Measurements from ENCODE around the gene RPS15.
A peak's percentile ranks its signal among the peaks of the same experiment; 100 is the strongest.

Gene RPS15

DNA sequence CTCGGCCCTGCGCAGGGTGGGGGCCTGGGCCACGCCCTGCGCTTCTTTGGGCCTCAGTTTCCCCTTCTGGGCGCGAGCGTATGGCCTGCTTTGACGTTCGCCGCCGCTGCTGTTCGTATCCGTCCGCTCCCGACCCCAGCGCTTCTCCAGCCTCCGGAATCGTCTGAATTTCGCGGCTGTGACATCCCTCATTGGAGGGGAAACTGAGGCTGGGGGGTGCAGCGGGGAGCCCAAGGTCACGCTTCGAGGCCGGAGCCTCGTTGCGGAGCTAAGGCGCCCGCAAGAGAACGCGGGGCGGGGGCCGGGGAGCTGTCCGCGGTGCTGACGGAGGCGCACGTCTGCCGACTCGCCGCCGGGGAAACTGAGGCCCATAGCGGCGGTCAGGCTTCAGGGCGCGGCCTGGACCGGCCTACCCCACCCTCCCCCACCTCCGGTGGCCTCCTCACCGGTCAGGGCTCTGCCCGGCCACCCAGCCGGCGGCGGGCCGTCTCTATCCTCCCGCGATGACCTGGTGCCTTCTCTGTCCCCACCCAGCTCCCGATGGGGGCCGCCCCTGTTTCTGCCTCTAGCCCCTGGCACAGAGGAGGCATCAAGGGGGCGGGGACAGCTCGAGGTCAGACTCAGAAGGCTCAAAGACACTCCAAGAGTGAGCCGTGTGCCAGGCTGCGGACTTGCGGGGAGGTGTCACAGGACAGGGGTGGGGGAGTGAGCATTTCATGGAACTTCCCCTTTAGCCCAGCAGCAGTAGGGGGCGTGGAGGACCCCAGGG, 8.7 kb downstream of the RPS15 start:
- H3K4me3 Mint-ChIP-seq: peak overlapping the region; percentile 21
- H3K9me3 Mint-ChIP-seq: no peaks in the 10 kb centered on the region
- H3K36me3 Mint-ChIP-seq (ENCODE audit: low read depth): peaks cover 6% of the 10 kb centered on the region
- no peak overlapping the region for H3K27ac Mint-ChIP-seq
- H3K27me3 Mint-ChIP-seq (ENCODE audit: low read depth): peaks cover 37% of the 10 kb centered on the region
- peaks cover 7% of the 10 kb centered on the region for H3K4me1 Mint-ChIP-seq (ENCODE audit: low read depth)

DNA sequence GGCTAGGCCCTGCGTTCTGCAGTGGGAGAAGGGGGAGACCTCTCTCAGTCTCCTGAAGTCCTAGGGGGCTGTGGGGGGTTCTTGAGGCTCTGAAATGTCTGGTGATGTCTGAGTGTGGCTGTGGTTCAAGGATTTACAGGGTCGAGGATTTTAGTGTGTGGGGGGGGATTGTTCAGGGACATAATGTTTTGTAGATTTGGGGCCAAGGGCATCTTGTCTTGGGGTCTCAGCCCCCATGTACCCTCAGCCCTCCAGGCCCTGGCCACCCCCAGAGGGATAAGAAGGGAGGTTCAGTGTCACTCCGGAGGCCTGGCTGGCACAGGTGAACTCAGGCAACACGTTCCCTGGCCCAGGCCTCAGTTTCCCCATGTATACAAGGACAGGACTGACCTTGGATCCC, 9.3 kb downstream of the RPS15 start:
- Mint-ChIP-seq H3K27ac (no peak overlapping the region), H3K4me3 (peak overlapping the region; percentile 21), H3K4me1 (ENCODE audit: low read depth) (peaks cover 5% of the 10 kb centered on the region), H3K27me3 (ENCODE audit: low read depth) (peaks cover 39% of the 10 kb centered on the region), H3K36me3 (ENCODE audit: low read depth) (peaks cover 3% of the 10 kb centered on the region), H3K9me3 (no peaks in the 10 kb centered on the region)

DNA sequence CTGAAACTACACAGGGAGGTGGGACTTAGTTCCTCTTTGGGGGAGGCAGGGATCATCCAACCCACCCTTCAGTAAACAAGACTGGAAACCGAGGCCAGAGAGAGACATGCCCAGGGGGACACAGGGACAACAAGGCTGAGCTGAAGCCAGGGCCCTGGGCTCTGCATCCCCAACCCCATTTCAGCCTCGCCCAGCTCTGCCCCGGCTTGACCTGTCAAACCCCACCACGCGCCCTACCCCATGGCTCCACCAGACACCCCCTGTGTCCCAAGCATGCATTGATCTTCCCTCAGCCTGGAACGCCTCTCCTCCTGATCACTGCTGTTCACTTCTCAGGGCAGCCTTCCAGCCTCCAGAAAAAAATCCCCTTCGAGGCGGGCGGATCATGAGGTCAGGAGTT, 9.7 kb downstream of the RPS15 start:
- H3K4me3 Mint-ChIP-seq: peak overlapping the region; percentile 11
- peaks cover 2% of the 10 kb centered on the region for H3K4me1 Mint-ChIP-seq (ENCODE audit: low read depth)
- peaks cover 42% of the 10 kb centered on the region for H3K27me3 Mint-ChIP-seq (ENCODE audit: low read depth)
- H3K27ac Mint-ChIP-seq: no peak overlapping the region
- no peaks in the 10 kb centered on the region for H3K36me3 Mint-ChIP-seq (ENCODE audit: low read depth)
- H3K9me3 Mint-ChIP-seq: no peaks in the 10 kb centered on the region

DNA sequence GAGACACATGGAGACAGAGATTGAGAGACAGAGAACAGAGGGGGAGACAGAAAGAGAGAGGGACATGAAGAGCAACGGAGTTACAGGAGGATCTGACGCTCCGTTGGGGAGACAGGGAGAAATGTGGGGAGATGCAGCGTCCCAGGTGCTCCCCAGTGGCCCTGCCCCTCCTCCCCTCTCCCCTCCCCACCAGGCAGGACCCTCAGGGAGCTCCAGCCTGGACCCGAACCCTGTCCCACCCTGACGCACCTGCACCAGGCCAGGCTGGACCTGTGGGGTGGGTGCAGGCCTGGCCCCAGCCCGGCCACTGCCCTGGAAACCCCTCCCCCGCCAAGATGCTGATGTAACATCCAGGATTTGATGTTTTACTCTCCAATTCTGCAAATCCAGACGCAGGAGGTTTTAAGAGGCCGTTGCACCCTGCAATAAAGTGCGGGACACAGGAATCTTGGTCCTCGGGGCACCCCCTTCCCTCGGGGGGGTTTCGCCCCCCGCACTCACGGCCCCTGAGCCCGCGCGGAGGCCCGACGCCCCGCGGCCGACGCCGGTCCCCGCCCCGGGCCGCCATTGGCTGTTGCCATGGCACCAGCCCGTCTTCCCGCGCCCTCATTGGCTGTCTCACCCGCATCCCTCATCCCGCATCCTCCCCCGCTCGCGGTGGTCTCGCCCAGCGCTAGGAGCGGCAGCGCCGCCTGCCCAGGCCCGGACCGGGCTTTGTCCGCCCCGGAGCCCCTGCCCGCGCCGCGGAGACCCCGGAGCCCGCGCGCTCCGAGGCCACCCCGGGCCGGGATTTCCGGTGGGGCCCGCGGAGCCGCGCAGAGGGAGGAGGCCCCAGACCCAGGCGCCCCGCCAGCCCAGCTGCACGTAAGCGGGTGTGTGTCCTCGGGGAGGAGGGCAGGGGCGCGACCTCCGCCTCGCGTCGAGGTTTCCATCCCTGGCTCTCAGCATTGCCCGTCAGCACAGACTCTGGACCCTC, 11.6 kb downstream of the RPS15 start, which contains the start of gene APC2:
Gene APC2, plus strand, starts transcription at position 655 of the 976 bp plus-strand sequence. CDS start 2,881 bp downstream, outside the sequence.
- no peak within 1 kb of the TSS for H3K27ac Mint-ChIP-seq
- H3K4me1 Mint-ChIP-seq (ENCODE audit: low read depth): peaks cover 2% of the 10 kb centered on the region
- peaks cover 53% of the 10 kb centered on the region for H3K27me3 Mint-ChIP-seq (ENCODE audit: low read depth)
- H3K36me3 Mint-ChIP-seq (ENCODE audit: low read depth): no peaks in the 10 kb centered on the region
- no peak within 1 kb of the TSS for H3K4me3 Mint-ChIP-seq
- no peaks in the 10 kb centered on the region for H3K9me3 Mint-ChIP-seq

DNA sequence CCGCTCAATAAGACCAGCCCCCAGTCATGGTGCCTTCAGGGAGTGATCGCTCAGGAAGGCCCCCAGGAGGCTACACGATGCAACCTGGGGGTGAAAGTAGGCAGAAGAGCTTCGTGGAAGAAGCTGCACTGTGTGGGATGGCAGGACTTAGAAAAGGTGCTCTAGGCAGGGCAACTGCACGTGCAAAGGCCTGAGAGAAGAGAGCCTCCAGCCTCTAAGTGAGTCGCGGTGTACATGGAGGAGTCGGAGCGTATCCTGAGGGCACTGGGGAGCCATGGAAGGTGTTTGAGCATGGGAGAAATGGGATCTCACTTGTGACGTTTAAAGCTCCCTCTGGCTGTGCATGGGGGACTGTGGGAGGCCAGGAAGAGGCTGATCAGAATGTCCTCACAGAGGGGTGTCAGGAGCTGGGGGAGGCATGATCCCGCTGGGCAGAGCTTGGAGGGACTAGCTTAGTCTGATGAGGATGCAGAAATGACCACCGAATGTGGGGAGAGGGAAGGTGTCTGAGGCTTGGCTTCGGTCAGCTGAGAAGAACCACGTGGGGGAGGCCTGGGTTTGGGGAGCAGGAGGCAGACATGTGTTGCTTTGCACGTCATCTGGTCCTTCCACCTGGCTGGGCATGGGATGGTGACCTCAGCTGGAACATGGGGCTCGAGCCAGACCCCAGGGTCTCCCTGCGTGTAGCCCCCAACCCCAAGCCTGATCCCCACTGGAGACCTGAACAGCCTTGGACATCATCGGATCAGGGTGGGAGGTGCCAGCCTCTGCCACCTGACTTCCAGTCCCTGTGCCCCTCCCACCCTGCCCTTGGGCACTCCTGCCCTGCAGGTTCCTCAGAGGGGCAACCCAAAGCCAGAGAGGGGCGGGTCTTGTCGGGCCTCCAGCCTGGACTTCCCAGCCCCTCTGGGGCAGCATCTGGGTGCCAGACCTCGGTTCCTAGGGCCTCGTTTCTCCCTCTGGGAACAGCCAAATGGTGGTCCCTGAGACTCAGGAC, 12.8 kb downstream of the RPS15 start:
- Mint-ChIP-seq H3K27me3 (ENCODE audit: low read depth) (peaks cover 65% of the 10 kb centered on the region), H3K27ac (no peak overlapping the region), H3K4me1 (ENCODE audit: low read depth) (peaks cover 9% of the 10 kb centered on the region), H3K36me3 (ENCODE audit: low read depth) (no peaks in the 10 kb centered on the region), H3K9me3 (no peaks in the 10 kb centered on the region), H3K4me3 (no peak overlapping the region)

DNA sequence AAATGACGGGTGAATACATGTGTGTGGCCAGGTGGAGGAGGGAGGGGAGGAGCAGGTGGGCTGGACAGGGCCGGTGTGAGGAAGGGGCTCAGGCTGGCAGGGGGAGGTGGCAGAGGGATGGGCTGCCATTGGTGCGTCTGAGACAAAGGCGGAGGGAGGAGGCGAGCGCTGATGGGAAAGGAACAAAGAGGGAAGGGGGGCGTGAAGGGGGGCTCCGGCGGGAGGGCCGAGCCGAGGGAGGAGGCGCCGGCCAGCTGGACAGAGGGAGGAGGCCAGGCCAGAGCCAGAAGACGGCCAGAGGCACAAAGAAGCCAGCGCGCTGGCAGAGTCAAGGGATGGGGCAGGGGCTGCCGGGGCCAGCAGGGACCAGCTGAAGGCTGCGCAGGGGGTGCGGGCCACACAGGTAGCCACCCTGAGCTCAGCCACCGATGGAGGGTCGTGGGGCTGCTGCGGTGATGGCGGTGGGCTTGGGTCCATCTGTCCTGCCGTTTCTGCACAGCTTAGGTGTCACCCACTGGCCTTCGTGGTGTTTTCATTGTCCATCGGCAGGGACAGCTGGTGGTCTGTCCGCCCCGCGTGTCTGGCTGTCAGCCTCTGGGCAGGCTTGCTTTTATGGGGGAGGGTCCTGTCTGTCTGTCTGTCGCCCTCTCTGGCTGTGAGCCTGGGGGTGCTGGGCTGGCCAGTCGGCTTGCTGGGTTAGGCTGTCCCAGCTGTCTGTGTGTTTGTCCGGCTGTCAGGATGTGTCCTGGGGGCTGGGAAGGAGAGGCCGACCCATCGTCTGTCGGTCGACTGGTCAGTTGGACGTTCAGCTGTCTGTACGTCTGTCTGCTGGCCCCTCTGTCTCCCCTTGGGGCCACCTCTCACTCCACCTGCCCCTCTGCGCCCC, 14.0 kb downstream of the RPS15 start:
- Mint-ChIP-seq H3K27me3 (ENCODE audit: low read depth) (peaks cover 63% of the 10 kb centered on the region), H3K27ac (no peak overlapping the region), H3K9me3 (no peaks in the 10 kb centered on the region), H3K36me3 (ENCODE audit: low read depth) (no peaks in the 10 kb centered on the region), H3K4me3 (no peak overlapping the region), H3K4me1 (ENCODE audit: low read depth) (peaks cover 9% of the 10 kb centered on the region)

DNA sequence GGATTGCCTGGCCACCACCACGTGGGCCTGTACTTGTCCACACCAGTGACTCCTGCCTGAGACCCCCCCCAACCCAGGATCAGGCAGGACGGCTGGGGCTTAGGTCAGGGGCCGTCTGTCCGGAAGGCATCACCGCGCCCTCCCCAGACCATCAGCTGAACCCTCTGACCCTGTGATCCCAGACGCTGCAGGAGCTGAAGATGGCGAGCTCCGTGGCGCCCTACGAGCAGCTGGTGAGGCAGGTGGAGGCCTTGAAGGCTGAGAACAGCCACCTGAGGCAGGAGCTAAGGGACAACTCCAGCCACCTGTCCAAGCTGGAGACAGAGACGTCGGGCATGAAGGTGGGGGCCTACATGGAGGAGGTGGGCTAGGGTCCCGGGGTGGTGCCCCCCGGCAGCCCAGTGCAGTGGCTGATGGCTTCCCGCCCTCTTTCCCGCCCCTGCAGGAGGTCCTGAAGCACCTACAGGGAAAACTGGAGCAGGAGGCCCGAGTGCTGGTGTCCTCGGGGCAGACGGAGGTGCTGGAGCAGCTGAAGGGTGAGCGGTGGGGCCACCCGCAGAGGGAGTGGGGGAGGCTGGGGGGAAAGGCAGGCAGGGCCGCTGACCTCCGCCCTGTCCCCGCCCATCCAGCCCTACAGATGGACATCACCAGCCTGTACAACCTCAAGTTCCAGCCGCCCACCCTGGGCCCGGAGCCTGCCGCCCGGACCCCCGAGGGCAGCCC, 14.8 kb downstream of the RPS15 start:
- Mint-ChIP-seq H3K4me3 (no peak overlapping the region), H3K9me3 (no peaks in the 10 kb centered on the region), H3K36me3 (ENCODE audit: low read depth) (no peaks in the 10 kb centered on the region), H3K27me3 (ENCODE audit: low read depth) (peaks cover 61% of the 10 kb centered on the region), H3K4me1 (ENCODE audit: low read depth) (peaks cover 9% of the 10 kb centered on the region), H3K27ac (no peak overlapping the region)

DNA sequence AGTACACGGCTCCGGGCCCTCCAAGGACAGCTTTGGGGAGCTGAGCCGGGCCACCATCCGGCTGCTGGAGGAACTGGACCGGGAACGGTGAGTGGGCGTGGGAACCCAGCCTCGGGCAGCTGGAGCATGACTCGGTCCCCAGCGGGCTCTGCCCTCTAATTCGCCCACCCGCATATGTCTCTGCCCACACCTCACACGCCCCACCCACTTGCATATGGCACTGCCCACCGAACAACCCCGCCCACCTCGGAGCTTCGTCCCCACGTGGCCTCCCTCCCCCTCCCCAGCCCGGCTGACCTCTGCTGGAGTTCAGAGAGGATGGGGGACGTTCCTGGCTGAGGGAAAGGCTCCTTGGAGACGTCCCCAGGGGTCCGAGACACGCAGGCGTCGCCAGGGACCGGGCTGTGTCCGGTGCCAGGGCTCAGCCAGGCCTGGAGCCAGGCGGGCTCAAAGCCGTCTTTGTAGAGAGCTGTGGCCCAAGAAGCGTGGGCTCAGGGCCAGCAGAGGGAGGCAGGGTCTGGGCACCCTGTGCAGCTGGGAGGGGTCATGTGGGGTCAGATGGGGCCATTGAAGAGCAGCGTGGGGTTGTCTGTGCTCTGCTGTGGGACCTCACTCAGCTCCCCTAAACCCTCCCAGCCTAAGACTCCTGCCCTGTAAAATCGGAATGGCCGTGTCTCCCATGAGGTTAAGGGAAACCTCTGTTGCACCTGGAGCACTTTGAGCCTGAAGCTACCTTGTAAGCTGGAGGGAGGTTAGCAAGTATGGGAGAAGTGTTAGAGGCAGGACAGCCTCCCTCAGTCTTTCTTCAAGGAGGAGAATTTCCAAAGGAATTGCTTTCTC, 15.5 kb downstream of the RPS15 start:
- Mint-ChIP-seq H3K27ac (no peak overlapping the region), H3K27me3 (ENCODE audit: low read depth) (peaks cover 59% of the 10 kb centered on the region), H3K9me3 (no peaks in the 10 kb centered on the region), H3K4me3 (no peak overlapping the region), H3K36me3 (ENCODE audit: low read depth) (no peaks in the 10 kb centered on the region), H3K4me1 (ENCODE audit: low read depth) (peaks cover 9% of the 10 kb centered on the region)

DNA sequence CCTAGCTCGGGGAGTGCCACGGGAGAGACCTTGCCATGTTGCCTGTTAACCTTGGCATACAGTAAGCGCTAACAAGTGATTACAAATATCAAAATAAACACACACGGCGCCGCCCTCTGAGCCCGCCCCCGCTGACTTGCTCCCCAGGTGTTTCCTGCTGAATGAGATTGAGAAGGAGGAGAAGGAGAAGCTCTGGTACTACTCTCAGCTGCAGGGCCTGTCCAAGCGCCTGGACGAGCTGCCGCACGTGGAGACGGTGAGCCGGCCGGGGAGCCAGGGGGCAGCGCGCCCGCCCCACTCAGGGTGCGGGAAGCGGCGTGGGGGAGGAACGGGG, 16.8 kb downstream of the RPS15 start:
- H3K4me3 Mint-ChIP-seq: no peak overlapping the region
- H3K36me3 Mint-ChIP-seq (ENCODE audit: low read depth): no peaks in the 10 kb centered on the region
- H3K9me3 Mint-ChIP-seq: no peaks in the 10 kb centered on the region
- H3K27ac Mint-ChIP-seq: no peak overlapping the region
- H3K4me1 Mint-ChIP-seq (ENCODE audit: low read depth): peaks cover 7% of the 10 kb centered on the region
- peaks cover 58% of the 10 kb centered on the region for H3K27me3 Mint-ChIP-seq (ENCODE audit: low read depth)

DNA sequence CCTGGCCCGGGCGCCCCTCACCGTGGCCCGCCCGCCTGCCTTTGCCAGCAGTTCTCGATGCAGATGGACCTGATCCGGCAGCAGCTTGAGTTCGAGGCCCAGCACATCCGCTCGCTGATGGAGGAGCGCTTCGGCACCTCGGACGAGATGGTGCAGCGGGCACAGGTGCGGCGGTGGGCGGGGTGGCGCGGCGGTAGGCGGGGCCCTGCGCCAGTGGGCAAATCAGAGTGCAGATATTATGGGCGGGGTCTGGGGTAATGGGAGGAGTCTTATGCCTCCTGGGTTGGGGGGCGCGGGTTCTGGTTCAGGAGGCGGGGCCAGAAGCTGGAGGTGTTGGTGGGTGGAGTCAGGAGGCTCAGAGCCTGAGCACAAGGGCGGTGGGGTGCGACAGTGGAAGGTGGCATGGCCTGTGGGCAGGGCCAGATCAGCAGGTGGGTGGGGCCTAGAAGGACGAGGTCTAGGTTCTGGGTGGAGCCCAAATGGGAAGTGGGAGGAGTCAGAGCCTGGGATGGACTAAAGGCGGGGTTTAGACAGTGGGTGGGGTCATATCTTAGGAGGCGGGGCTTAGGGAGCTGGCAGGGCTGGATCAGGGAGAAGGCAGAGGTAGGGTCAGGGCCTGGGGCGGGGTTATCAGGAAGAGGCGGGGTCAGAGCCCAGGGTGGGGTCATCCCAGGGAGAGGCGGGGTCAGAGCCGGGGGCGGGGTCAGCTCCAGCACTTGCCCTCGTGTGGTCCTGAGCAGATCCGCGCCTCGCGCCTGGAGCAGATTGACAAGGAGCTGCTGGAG, 17.3 kb downstream of the RPS15 start:
- Mint-ChIP-seq H3K27me3 (ENCODE audit: low read depth) (peaks cover 54% of the 10 kb centered on the region), H3K36me3 (ENCODE audit: low read depth) (no peaks in the 10 kb centered on the region), H3K4me3 (peak overlapping the region; percentile 25), H3K27ac (no peak overlapping the region), H3K9me3 (no peaks in the 10 kb centered on the region), H3K4me1 (ENCODE audit: low read depth) (peaks cover 7% of the 10 kb centered on the region)

DNA sequence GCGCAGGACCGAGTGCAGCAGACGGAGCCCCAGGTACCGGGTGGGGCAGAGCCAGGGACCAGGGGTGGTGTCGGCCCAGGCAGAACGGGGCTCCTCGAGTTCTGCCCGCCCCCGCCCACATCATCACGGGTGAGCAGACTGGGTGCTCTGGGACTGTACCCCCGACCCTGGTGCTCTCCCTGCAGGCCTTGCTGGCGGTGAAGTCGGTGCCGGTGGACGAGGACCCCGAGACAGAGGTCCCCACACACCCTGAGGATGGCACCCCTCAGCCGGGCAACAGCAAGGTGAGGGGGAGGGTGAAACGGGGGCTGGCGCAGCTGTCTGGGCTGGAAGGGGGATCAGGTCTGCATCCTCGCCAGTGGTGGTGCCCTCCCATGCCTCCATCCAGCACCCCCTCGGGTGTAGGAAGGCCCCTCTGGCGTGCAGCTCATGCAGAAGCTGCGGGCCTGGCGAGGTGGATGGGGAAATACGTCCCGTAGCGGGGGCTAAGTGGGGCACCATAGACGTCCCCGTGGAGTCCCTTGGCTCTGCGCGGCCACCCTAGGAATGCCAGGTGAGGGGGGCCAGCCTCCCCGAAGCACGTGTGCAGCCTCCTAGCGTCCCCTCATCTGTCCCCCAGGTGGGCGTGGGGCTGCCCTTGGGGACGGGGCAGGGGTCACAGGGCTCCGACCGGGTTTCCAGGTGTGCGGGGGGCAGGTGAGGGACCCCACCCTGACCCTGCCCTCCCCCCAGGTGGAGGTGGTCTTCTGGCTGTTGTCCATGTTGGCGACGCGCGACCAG, 18.1 kb downstream of the RPS15 start:
- Mint-ChIP-seq H3K9me3 (no peaks in the 10 kb centered on the region), H3K27me3 (ENCODE audit: low read depth) (peaks cover 46% of the 10 kb centered on the region)

More for the DNA sequence above, 18.1 kb downstream of the RPS15 start:
- Mint-ChIP-seq H3K4me3 (no peak overlapping the region), H3K4me1 (ENCODE audit: low read depth) (peaks cover 7% of the 10 kb centered on the region), H3K36me3 (ENCODE audit: low read depth) (no peaks in the 10 kb centered on the region), H3K27ac (no peak overlapping the region)

Measured in T-helper 1 cell treated with Interleukin-12 subunit alpha and Interleukin-12 subunit beta and Interleukin-4 antibody, amounts not matched to agents 30 μg/mL and 1 μg/mL, for 36 hours (primary cell).